ENCODE measurements around the gene TGFBI.

DNA sequence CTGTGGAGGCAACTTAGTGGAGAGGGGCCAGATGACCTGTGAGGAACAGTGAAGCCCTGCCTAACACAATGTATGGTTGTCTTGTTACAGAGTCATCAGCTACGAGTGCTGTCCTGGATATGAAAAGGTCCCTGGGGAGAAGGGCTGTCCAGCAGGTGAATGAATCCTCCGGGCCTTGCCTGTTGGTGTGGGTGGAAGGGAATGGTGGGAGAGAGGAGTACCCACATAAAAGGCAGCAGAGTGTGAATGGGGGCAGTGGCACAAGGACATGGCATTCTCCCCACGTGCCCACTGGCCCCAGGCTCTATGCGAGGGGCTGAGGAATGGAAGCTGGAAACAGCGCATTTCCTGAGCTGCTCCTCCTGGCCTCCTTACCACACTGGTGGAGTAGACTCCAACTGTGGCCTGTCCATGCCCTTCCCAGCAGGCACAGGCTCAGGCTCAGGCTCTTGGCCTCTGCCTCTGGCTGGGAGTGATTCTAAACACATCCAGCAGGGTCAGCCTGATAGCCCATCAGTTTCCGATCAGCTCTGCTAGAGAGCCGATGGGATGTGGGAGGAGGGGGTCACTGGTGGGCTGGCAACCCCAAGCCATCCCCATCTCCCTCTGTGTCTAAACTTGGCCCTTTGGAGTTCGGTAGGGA, 15.3 kb downstream of the TGFBI start:
- TF ChIP-seq, protein P1, sequence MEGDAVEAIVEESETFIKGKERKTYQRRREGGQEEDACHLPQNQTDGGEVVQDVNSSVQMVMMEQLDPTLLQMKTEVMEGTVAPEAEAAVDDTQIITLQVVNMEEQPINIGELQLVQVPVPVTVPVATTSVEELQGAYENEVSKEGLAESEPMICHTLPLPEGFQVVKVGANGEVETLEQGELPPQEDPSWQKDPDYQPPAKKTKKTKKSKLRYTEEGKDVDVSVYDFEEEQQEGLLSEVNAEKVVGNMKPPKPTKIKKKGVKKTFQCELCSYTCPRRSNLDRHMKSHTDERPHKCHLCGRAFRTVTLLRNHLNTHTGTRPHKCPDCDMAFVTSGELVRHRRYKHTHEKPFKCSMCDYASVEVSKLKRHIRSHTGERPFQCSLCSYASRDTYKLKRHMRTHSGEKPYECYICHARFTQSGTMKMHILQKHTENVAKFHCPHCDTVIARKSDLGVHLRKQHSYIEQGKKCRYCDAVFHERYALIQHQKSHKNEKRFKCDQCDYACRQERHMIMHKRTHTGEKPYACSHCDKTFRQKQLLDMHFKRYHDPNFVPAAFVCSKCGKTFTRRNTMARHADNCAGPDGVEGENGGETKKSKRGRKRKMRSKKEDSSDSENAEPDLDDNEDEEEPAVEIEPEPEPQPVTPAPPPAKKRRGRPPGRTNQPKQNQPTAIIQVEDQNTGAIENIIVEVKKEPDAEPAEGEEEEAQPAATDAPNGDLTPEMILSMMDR (IDR thresholded peaks at IDR 0.05; ENCODE audit: low read depth, low read length) = no peak
- TF ChIP-seq POLR2A (IDR thresholded peaks at IDR 0.05; ENCODE audit: extremely low read depth, insufficient read length) = no peak
- TF ChIP-seq, protein P2, sequence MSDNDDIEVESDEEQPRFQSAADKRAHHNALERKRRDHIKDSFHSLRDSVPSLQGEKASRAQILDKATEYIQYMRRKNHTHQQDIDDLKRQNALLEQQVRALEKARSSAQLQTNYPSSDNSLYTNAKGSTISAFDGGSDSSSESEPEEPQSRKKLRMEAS (IDR thresholded peaks at IDR 0.05; ENCODE audit: low read depth, low read length) = no peak
- TF ChIP-seq MYC (IDR thresholded peaks at IDR 0.05; ENCODE audit: low read depth, low read length) = no peak

All from NB4 (cell line).